SK-N-SH (cell line): Measurements from ENCODE around the gene TMEM179. TPM values are rescaled to one million over a fixed set of nuclear protein-coding genes. Genes with fewer than 3 reads are reported as not detected.
A peak's percentile ranks its signal among the peaks of the same experiment; 100 is the strongest.

Experiments
- CTCF ChIA-PET: fragments of 300-600, 350-600 bp; formaldehyde crosslinking; extraction: SDS; loops from one replicate; lab custom pipeline; 2021; lab: Yijun Ruan, JAX
- POLR2A ChIA-PET: fragments of 350-600 bp; sonication (Branson Sonifier 250); formaldehyde crosslinking; extraction: SDS; loops from one replicate; lab custom pipeline; 2020; ENCODE audit warnings: antibody characterized with exemption, inconsistent platforms; lab: Yijun Ruan, JAX
- DNase-seq: peaks from one replicate; pipeline ENCODE4 v3.0.0; 2012
- H2AFZ ChIP-seq: fragments of 200-600 bp; sonication (generic); 2 replicates; pipeline ENCODE4 v1.8.1; 2016; ENCODE audit warnings: antibody characterized with exemption, mild to moderate bottlenecking, low read depth
- H3F3A ChIP-seq: fragments of 200-600 bp; sonication (generic); replicated peaks from 2 replicates; pipeline ENCODE3; 2016; ENCODE audit warnings: antibody characterized with exemption, mild to moderate bottlenecking; ENCODE audit not compliant: insufficient read depth
- H3K27ac ChIP-seq, 2 experiments: fragments of 200-500 bp in 1 of 2; fragments of 200-600 bp in 1 of 2; sonication (Bioruptor generic) in 1 of 2; sonication (generic), shearing (Covaris generic) in 1 of 2; 2 replicates each; pipeline versions ENCODE4 v1.5.1 to v1.6.1; 2014 to 2016; ENCODE audit warnings: low read depth in 2 of 2, inconsistent platforms in 1 of 2, low read length in 1 of 2, mild to moderate bottlenecking in 1 of 2, mixed read lengths in 1 of 2
- H3K27me3 ChIP-seq: fragments of 200-600 bp; sonication (generic), shearing (Covaris generic); 2 replicates; pipeline ENCODE4 v1.6.1; 2016; ENCODE audit warnings: mixed run types; ENCODE audit not compliant: insufficient read depth
- H3K36me3 ChIP-seq, 2 experiments: fragments of 200-500 bp in 1 of 2; fragments of 200-600 bp in 1 of 2; sonication (Bioruptor generic) in 1 of 2; sonication (generic) in 1 of 2; replicated peaks in 1 of 2; 2 replicates each; pipeline versions ENCODE3 to v1.5.1; 2014 to 2016; ENCODE audit warnings: low read length in 1 of 2, mild to moderate bottlenecking in 1 of 2; ENCODE audit not compliant: insufficient read depth in 2 of 2, control insufficient read depth in 1 of 2
- H3K4me1 ChIP-seq, 2 experiments: fragments of 200-500 bp in 1 of 2; fragments of 200-600 bp in 1 of 2; sonication (Bioruptor generic) in 1 of 2; sonication (generic), shearing (Covaris generic) in 1 of 2; 2 replicates each; pipeline versions ENCODE4 v1.5.1 to v1.6.1; 2014 to 2016; ENCODE audit warnings: low read depth in 1 of 2, low read length in 1 of 2, mixed run types in 1 of 2; ENCODE audit not compliant: insufficient read depth in 2 of 2, control insufficient read depth in 1 of 2
- H3K4me2 ChIP-seq: fragments of 200-600 bp; sonication (generic), shearing (Covaris generic); 2 replicates; pipeline ENCODE4 v1.6.1; 2017; ENCODE audit warnings: mixed run types
- H3K4me3 ChIP-seq, 2 experiments: fragments of 200-500 bp in 1 of 2; fragments of 200-600 bp in 1 of 2; sonication (Bioruptor generic) in 1 of 2; sonication (generic), shearing (Covaris generic) in 1 of 2; 2 replicates each; pipeline versions ENCODE4 v1.5.1 to v1.8.1; 2014 to 2016; ENCODE audit warnings: low read depth in 2 of 2, inconsistent platforms in 1 of 2, low read length in 1 of 2, mild to moderate bottlenecking in 1 of 2, mixed read lengths in 1 of 2, moderate library complexity in 1 of 2
- H3K79me2 ChIP-seq: fragments of 200-600 bp; sonication (generic); 2 replicates; pipeline ENCODE4 v1.8.1; 2017; ENCODE audit warnings: mild to moderate bottlenecking; ENCODE audit not compliant: insufficient read depth
- H3K9ac ChIP-seq: fragments of 200-600 bp; sonication (generic); 2 replicates; pipeline ENCODE4 v1.6.1; 2017; ENCODE audit warnings: mixed run types
- H3K9me2 ChIP-seq: fragments of 200-600 bp; sonication (generic); 2 replicates; pipeline ENCODE4 v1.6.1; 2017; ENCODE audit warnings: mixed run types
- H3K9me3 ChIP-seq: fragments of 200-600 bp; sonication (generic); 2 replicates; pipeline ENCODE4 v1.6.1; 2017; ENCODE audit warnings: mixed run types, mild to moderate bottlenecking, moderate library complexity
- H4K20me1 ChIP-seq: fragments of 200-600 bp; sonication (generic); 2 replicates; pipeline ENCODE4 v1.6.1; 2017; ENCODE audit warnings: mild to moderate bottlenecking, mixed run types; ENCODE audit not compliant: insufficient read depth
- CHD2 ChIP-seq: fragments of 150-350 bp; IDR thresholded peaks from 2 replicates; pipeline ENCODE4 v1.6.1; 2018; ENCODE audit warnings: low read length; ENCODE audit not compliant: partially characterized antibody
- CTCF ChIP-seq: fragments of 200-600 bp; sonication (generic); IDR thresholded peaks from 2 replicates; pipeline ENCODE4 v1.6.1; 2017; ENCODE audit warnings: antibody characterized with exemption, mild to moderate bottlenecking, moderate library complexity
- EP300 ChIP-seq, 2 experiments: IDR thresholded peaks; 2 replicates each; pipeline versions ENCODE4 v1.4.0 to v1.6.1; 2012; ENCODE audit warnings: borderline replicate concordance in 1 of 2, low read depth in 1 of 2, low read length in 1 of 2
- FOSL2 ChIP-seq: IDR thresholded peaks from 2 replicates; pipeline ENCODE4 v1.4.0; 2012; ENCODE audit warnings: low read depth, mild to moderate bottlenecking, moderate library complexity, borderline replicate concordance
- FOXM1 ChIP-seq: IDR thresholded peaks from 2 replicates; pipeline ENCODE4 v1.4.0; 2012; ENCODE audit warnings: low read depth, mild to moderate bottlenecking
- GATA2 ChIP-seq: sonication (generic); formaldehyde crosslinking; IDR thresholded peaks from 2 replicates; pipeline ENCODE4 v1.5.0; 2020; ENCODE audit warnings: mild to moderate bottlenecking, missing genetic modification reagents
- JUND ChIP-seq: IDR thresholded peaks from 2 replicates; pipeline ENCODE4 v1.4.0; 2012
- NRF1 ChIP-seq: IDR thresholded peaks from 2 replicates; pipeline ENCODE4 v1.6.1; 2012; ENCODE audit warnings: low read depth, mild to moderate bottlenecking, low read length
- RCOR1 ChIP-seq: fragments of 150-350 bp; IDR thresholded peaks from 2 replicates; pipeline ENCODE4 v1.6.1; 2017; ENCODE audit warnings: antibody characterized with exemption, low read length
- RFX5 ChIP-seq: IDR thresholded peaks from 2 replicates; pipeline ENCODE4 v1.6.1; 2012; ENCODE audit warnings: mild to moderate bottlenecking, improper control_type of control experiment, low read length
- RXRA ChIP-seq: IDR thresholded peaks from 2 replicates; pipeline ENCODE4 v1.4.0; 2012; ENCODE audit warnings: low read depth, mild to moderate bottlenecking, borderline replicate concordance
- TCF12 ChIP-seq: IDR thresholded peaks from 2 replicates; pipeline ENCODE4 v1.4.0; 2012
- TEAD4 ChIP-seq: IDR thresholded peaks from 2 replicates; pipeline ENCODE4 v1.4.0; 2012; ENCODE audit warnings: mild to moderate bottlenecking, borderline replicate concordance; ENCODE audit not compliant: insufficient read depth
- YY1 ChIP-seq: IDR thresholded peaks from 2 replicates; pipeline ENCODE4 v1.4.0; 2012; ENCODE audit warnings: low read depth, mild to moderate bottlenecking
- WGBS: methylation state at CpG from one replicate; pipeline ENCODE4 v1.1.6; 2017; ENCODE audit warnings: low lambda C conversion rate; 5-methylcytosine and 5-hydroxymethylcytosine counted together
- polyA plus RNA-seq, 3 experiments: library from polyadenylated mRNA; depleted of rRNA; stranded (reverse); fragments of >200 nt; gene quantifications; 2 replicates each; pipeline ENCODE4 v1.2.3, GENCODE V29; 2012
- TF ChIP-seq, protein P1 (sequence below): fragments of 150-350 bp; IDR thresholded peaks from 2 replicates; pipeline ENCODE4 v1.6.1; 2016; ENCODE audit warnings: mild to moderate bottlenecking, low read depth, low read length
- TF ChIP-seq, protein P2 (sequence below): IDR thresholded peaks from 2 replicates; pipeline ENCODE4 v1.6.1; 2012; ENCODE audit warnings: mild to moderate bottlenecking, low read depth, low read length, moderate library complexity
- TF ChIP-seq, protein P3 (sequence below): IDR thresholded peaks from 2 replicates; pipeline ENCODE4 v1.4.0; 2012; ENCODE audit warnings: low read depth, borderline replicate concordance
- TF ChIP-seq, protein P4 (sequence below): IDR thresholded peaks from 2 replicates; pipeline ENCODE4 v1.4.0; 2012; ENCODE audit warnings: low read depth, borderline replicate concordance

TMEM179 gene
- polyA plus RNA-seq, 1 of the 3 experiments (the other 2 are of a cell fraction), result 1.7 TPM

GRCh38 chr14:104595911-104596450, 8.6 kb downstream of the TMEM179 start:
- 57% methylated on average over 5 of the region's 6 CpGs for WGBS
- no peaks in the 10 kb centered on the region for H3K9me2 ChIP-seq
- H3K9ac ChIP-seq, result no peak overlapping the region
- no peak overlapping the region for H3K27ac ChIP-seq
- H3F3A ChIP-seq, result no peaks in the 10 kb centered on the region
- no peaks in the 10 kb centered on the region for H4K20me1 ChIP-seq
- TF ChIP-seq, protein P1, sequence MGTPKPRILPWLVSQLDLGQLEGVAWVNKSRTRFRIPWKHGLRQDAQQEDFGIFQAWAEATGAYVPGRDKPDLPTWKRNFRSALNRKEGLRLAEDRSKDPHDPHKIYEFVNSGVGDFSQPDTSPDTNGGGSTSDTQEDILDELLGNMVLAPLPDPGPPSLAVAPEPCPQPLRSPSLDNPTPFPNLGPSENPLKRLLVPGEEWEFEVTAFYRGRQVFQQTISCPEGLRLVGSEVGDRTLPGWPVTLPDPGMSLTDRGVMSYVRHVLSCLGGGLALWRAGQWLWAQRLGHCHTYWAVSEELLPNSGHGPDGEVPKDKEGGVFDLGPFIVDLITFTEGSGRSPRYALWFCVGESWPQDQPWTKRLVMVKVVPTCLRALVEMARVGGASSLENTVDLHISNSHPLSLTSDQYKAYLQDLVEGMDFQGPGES, result no peak
- TF ChIP-seq CHD2 (no peak), EP300 (IDR thresholded peaks at IDR 0.05; ENCODE audit: borderline replicate concordance in 1 of 2, low read depth in 1 of 2, low read length in 1 of 2) (no peak), GATA2 (CRISPR knock-in tag) (no peak), FOXM1 (no peak), JUND (no peak), FOSL2 (no peak), NRF1 (no peak), RFX5 (no peak), TEAD4 (no peak), CTCF (no peak), TCF12 (no peak), RCOR1 (no peak), RXRA (no peak), YY1 (no peak)
- TF ChIP-seq, protein P2, sequence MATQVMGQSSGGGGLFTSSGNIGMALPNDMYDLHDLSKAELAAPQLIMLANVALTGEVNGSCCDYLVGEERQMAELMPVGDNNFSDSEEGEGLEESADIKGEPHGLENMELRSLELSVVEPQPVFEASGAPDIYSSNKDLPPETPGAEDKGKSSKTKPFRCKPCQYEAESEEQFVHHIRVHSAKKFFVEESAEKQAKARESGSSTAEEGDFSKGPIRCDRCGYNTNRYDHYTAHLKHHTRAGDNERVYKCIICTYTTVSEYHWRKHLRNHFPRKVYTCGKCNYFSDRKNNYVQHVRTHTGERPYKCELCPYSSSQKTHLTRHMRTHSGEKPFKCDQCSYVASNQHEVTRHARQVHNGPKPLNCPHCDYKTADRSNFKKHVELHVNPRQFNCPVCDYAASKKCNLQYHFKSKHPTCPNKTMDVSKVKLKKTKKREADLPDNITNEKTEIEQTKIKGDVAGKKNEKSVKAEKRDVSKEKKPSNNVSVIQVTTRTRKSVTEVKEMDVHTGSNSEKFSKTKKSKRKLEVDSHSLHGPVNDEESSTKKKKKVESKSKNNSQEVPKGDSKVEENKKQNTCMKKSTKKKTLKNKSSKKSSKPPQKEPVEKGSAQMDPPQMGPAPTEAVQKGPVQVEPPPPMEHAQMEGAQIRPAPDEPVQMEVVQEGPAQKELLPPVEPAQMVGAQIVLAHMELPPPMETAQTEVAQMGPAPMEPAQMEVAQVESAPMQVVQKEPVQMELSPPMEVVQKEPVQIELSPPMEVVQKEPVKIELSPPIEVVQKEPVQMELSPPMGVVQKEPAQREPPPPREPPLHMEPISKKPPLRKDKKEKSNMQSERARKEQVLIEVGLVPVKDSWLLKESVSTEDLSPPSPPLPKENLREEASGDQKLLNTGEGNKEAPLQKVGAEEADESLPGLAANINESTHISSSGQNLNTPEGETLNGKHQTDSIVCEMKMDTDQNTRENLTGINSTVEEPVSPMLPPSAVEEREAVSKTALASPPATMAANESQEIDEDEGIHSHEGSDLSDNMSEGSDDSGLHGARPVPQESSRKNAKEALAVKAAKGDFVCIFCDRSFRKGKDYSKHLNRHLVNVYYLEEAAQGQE, result no peak
- TF ChIP-seq, protein P3, sequence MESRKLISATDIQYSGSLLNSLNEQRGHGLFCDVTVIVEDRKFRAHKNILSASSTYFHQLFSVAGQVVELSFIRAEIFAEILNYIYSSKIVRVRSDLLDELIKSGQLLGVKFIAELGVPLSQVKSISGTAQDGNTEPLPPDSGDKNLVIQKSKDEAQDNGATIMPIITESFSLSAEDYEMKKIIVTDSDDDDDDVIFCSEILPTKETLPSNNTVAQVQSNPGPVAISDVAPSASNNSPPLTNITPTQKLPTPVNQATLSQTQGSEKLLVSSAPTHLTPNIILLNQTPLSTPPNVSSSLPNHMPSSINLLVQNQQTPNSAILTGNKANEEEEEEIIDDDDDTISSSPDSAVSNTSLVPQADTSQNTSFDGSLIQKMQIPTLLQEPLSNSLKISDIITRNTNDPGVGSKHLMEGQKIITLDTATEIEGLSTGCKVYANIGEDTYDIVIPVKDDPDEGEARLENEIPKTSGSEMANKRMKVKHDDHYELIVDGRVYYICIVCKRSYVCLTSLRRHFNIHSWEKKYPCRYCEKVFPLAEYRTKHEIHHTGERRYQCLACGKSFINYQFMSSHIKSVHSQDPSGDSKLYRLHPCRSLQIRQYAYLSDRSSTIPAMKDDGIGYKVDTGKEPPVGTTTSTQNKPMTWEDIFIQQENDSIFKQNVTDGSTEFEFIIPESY, result no peak
- TF ChIP-seq, protein P4, sequence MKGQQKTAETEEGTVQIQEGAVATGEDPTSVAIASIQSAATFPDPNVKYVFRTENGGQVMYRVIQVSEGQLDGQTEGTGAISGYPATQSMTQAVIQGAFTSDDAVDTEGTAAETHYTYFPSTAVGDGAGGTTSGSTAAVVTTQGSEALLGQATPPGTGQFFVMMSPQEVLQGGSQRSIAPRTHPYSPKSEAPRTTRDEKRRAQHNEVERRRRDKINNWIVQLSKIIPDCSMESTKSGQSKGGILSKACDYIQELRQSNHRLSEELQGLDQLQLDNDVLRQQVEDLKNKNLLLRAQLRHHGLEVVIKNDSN, result no peak
- CTCF ChIA-PET, result interaction anchor here (1.3 to 2.4 kb wide), 2 partner anchors 32 to 41 kb away, joined by 3 to 8 read pairs; no protein-coding TSS in a partner anchor
- H3K4me1 ChIP-seq, result peaks cover 0 to 81% of the 10 kb centered on the region in 2 experiments; a peak in 2 of 4 replicates
- peak; percentile 29 for DNase-seq
- H3K4me2 ChIP-seq, result no peak overlapping the region
- no peaks in the 10 kb centered on the region for H3K36me3 ChIP-seq
- POLR2A ChIA-PET, result interaction anchor here (0.6 kb wide), 1 partner anchor 317 kb away, joined by 3 read pairs; no protein-coding TSS in a partner anchor
- H3K79me2 ChIP-seq, result no peaks in the 10 kb centered on the region
- no peak overlapping the region for H3K4me3 ChIP-seq
- H3K27me3 ChIP-seq, result no peaks in the 10 kb centered on the region
- no peak overlapping the region for H2AFZ ChIP-seq
- H3K9me3 ChIP-seq, result no peaks in the 10 kb centered on the region
